Liver (tissue), 3 donors: ENCODE measurements around the gene TTC29.

Experiments
- CTCF ChIP-seq: fragments of 150-350 bp; IDR thresholded peaks from 2 replicates; pipeline ENCODE4 v1.5.1; 2017; ENCODE audit warnings: improper control_type of control experiment, low read depth, low read length; ENCODE audit not compliant: missing input control
- EGR1 ChIP-seq, 2 donors: IDR thresholded peaks; 2 replicates each; pipeline ENCODE4 v1.6.1; 2016 to 2018; ENCODE audit warnings: antibody characterized with exemption in 2 of 2, low read depth in 2 of 2
- FOXA1 ChIP-seq: IDR thresholded peaks from 2 replicates; pipeline ENCODE4 v1.6.1; 2016; ENCODE audit warnings: antibody characterized with exemption
- HNF4A ChIP-seq, 2 donors: conservative IDR thresholded peaks; 2 replicates each; pipeline ENCODE4 v1.6.1; 2016; ENCODE audit warnings: antibody characterized with exemption in 2 of 2, mild to moderate bottlenecking in 2 of 2
- JUND ChIP-seq, 2 donors: IDR thresholded peaks; 2 replicates each; pipeline ENCODE4 v1.6.1; 2016; ENCODE audit warnings: antibody characterized with exemption in 2 of 2
- RAD21 ChIP-seq, 2 donors: IDR thresholded peaks; 2 replicates each; pipeline ENCODE4 v1.6.1; 2016; ENCODE audit warnings: antibody characterized with exemption in 2 of 2, mild to moderate bottlenecking in 2 of 2
- REST ChIP-seq: IDR thresholded peaks from 2 replicates; pipeline ENCODE4 v1.6.1; 2016; ENCODE audit warnings: antibody characterized with exemption, mild to moderate bottlenecking
- RXRA ChIP-seq, 2 donors: IDR thresholded peaks; 2 replicates each; pipeline ENCODE4 v1.6.1; 2017 to 2018; ENCODE audit warnings: antibody characterized with exemption in 2 of 2, mild to moderate bottlenecking in 1 of 2
- SP1 ChIP-seq: IDR thresholded peaks from 2 replicates; pipeline ENCODE4 v1.6.1; 2018; ENCODE audit warnings: antibody characterized with exemption, mild to moderate bottlenecking
- TAF1 ChIP-seq: conservative IDR thresholded peaks from 2 replicates; pipeline ENCODE4 v1.6.1; 2016; ENCODE audit warnings: antibody characterized with exemption, mild to moderate bottlenecking
- YY1 ChIP-seq: IDR thresholded peaks from 2 replicates; pipeline ENCODE4 v1.6.1; 2016; ENCODE audit warnings: antibody characterized with exemption, mild to moderate bottlenecking
- ZBTB33 ChIP-seq: IDR thresholded peaks from 2 replicates; pipeline ENCODE4 v1.6.1; 2016; ENCODE audit warnings: antibody characterized with exemption
- donor health status: healthy.
- donor health status: healthy.

GRCh38 chr4:146795711-146796110 is 150.0 kb downstream of the TTC29 start:
- TF ChIP-seq CTCF (no peak), TAF1 (no peak), RAD21 (IDR thresholded peaks at IDR 0.05) (no peak), YY1 (no peak), REST (no peak), EGR1 (IDR thresholded peaks at IDR 0.05; ENCODE audit: low read depth in 2 of 2) (no peak), ZBTB33 (no peak), HNF4A (conservative IDR thresholded peaks at IDR 0.05) (no peak), SP1 (no peak), FOXA1 (no peak), RXRA (IDR thresholded peaks at IDR 0.05) (no peak), JUND (IDR thresholded peaks at IDR 0.05) (no peak)
